Measurements from ENCODE around the gene CFAP161.
"Not testable (repeated sequence)": the region's sequence is repeated elsewhere in the genome, so short reads cannot be mapped to it uniquely, and the experiment has no call there.

Gene CFAP161

GRCh38 chr15:81157195-81157938 is 23.3 kb downstream of the CFAP161 start:
- DNase-seq, result no peak

- DNase-seq, result no peak
Observed at GRCh38 chr15:81157939-81158223, 23.8 kb downstream of the CFAP161 start.

GRCh38 chr15:81158561-81158960 is 24.5 kb downstream of the CFAP161 start:
- DNase-seq, result not testable (repeated sequence)

- no peak for DNase-seq
Observed at GRCh38 chr15:81160312-81161159, 26.5 kb downstream of the CFAP161 start.

GRCh38 chr15:81161160-81161673 is 27.1 kb downstream of the CFAP161 start:
- no peak for DNase-seq

- DNase-seq, result no peak
Observed at GRCh38 chr15:81161851-81162250, 27.8 kb downstream of the CFAP161 start.

GRCh38 chr15:81163961-81164800 is 30.1 kb downstream of the CFAP161 start:
- DNase-seq, result no peak

- no peak for DNase-seq
Observed at GRCh38 chr15:81165535-81165934, 31.5 kb downstream of the CFAP161 start.

GRCh38 chr15:81166636-81167305 is 32.7 kb downstream of the CFAP161 start:
- no peak for DNase-seq

GRCh38 chr15:81168131-81168526 is 34.1 kb downstream of the CFAP161 start:
- no peak for DNase-seq

- no peak for DNase-seq
Observed at GRCh38 chr15:81168644-81169043, 34.6 kb downstream of the CFAP161 start.

GRCh38 chr15:81170511-81170910 is 36.4 kb downstream of the CFAP161 start:
- DNase-seq, result no peak

GRCh38 chr15:81171286-81171685 is 37.2 kb downstream of the CFAP161 start:
- DNase-seq, result no peak

- DNase-seq, result peak in 2 of 56 donors; percentile 16 to 20
Observed at GRCh38 chr15:81174125-81174791, 40.2 kb downstream of the CFAP161 start.

GRCh38 chr15:81174792-81175327 is 40.8 kb downstream of the CFAP161 start:
- DNase-seq, result no peak

GRCh38 chr15:81175496-81175895 is 41.4 kb downstream of the CFAP161 start:
- no peak for DNase-seq

GRCh38 chr15:81176291-81176893 is 42.3 kb downstream of the CFAP161 start:
- no peak for DNase-seq

- no peak for DNase-seq
Observed at GRCh38 chr15:81178365-81178764, 44.3 kb downstream of the CFAP161 start.

- DNase-seq, result no peak
Observed at GRCh38 chr15:81181220-81181619, 47.1 kb downstream of the CFAP161 start.

Data from amygdala (tissue), 56 donors.